HepG2 (cell line): ENCODE data around the gene MRPS10. TPM values are rescaled to one million over a fixed set of nuclear protein-coding genes. Genes with fewer than 3 reads are reported as not detected.

Experiments
- ATAC-seq: fragments of 200-7000 bp; cut with Tn5 transposase; 3 replicates; pipeline ENCODE4 v1.9.1; 2020; ENCODE audit warnings: mild to moderate bottlenecking, moderate library complexity
- BruUV-seq: library from RNA; stranded (reverse); fragments of 400-500 nt; replicated peaks from 2 replicates; lab custom pipeline; 2021; lab: Mats Ljungman, UMichigan
- CTCF ChIA-PET: fragments of 300-600 bp; formaldehyde crosslinking; extraction: SDS; loops from one replicate; lab custom pipeline; 2021; ENCODE audit warnings: low total read pairs, inconsistent platforms, low intra/inter-chr PET ratio; lab: Yijun Ruan, JAX
- POLR2A ChIA-PET: fragments of 350-600 bp; sonication (Branson Sonifier 250); formaldehyde crosslinking; loops from one replicate; lab custom pipeline; 2020; ENCODE audit warnings: antibody characterized with exemption, inconsistent platforms; lab: Yijun Ruan, JAX
- DNase-seq: peaks from one replicate; pipeline ENCODE4 v3.0.0-alpha.2; 2015; ENCODE audit warnings: low spot score
- FAIRE-seq: peaks from 3 replicates; lab custom pipeline; 2011; peaks lifted over from hg19 to GRCh38; lab: Jason Lieb, UNC
- H2AFZ ChIP-seq: one replicate; pipeline ENCODE4 v1.6.1; 2011; ENCODE audit warnings: low read length, inconsistent platforms
- H3K27ac ChIP-seq: fragments of 300-600 bp; 3 replicates; pipeline ENCODE4 v1.8.0; 2011; ENCODE audit warnings: mixed run types, mild to moderate bottlenecking, mixed read lengths, low read length, inconsistent platforms; ENCODE audit not compliant: insufficient read depth; ENCODE audit errors: extremely low read length
- H3K27me3 ChIP-seq, 2 experiments: fragments of 200-600 bp in 1 of 2; 2 replicates in 1 of 2; 3 replicates in 1 of 2; pipeline versions ENCODE4 v1.6.0 to v1.8.0; 2011; ENCODE audit warnings: low read length in 2 of 2, mild to moderate bottlenecking in 2 of 2, moderate library complexity in 2 of 2, inconsistent platforms in 1 of 2; ENCODE audit not compliant: insufficient read depth in 2 of 2, control insufficient read depth in 1 of 2
- H3K36me3 ChIP-seq, 2 experiments: fragments of 200-600 bp in 1 of 2; replicated peaks in 1 of 2; 2 replicates in 1 of 2; 3 replicates in 1 of 2; pipeline versions ENCODE4 v1.5.1 to v1.8.0; 2011; ENCODE audit warnings: low read length in 2 of 2, inconsistent platforms in 1 of 2; ENCODE audit not compliant: insufficient read depth in 2 of 2, control insufficient read depth in 1 of 2
- H3K4me1 ChIP-seq: 2 replicates; pipeline ENCODE4 v1.5.1; 2012; ENCODE audit warnings: low read length, inconsistent platforms; ENCODE audit not compliant: insufficient read depth
- H3K4me2 ChIP-seq: 2 replicates; pipeline ENCODE4 v1.6.0; 2011; ENCODE audit warnings: low read depth, low read length, inconsistent platforms
- H3K4me3 ChIP-seq, 3 experiments: fragments of 200-600 bp in 1 of 3; sonication (generic), shearing (Covaris generic) in 1 of 3; replicated peaks in 1 of 3; 2 replicates each; pipeline ENCODE4 v1.5.1; 2011 to 2016; ENCODE audit warnings: low read length in 3 of 3, inconsistent platforms in 2 of 3, low read depth in 2 of 3, mild to moderate bottlenecking in 2 of 3, control low read depth in 1 of 3, mixed read lengths in 1 of 3; ENCODE audit not compliant: insufficient read depth in 1 of 3
- H3K79me2 ChIP-seq: one replicate; pipeline ENCODE4 v1.6.1; 2011; ENCODE audit warnings: low read length, inconsistent platforms; ENCODE audit not compliant: insufficient read depth
- H3K9ac ChIP-seq: 2 replicates; pipeline ENCODE4 v1.6.0; 2011; ENCODE audit warnings: mild to moderate bottlenecking, low read depth, low read length, inconsistent platforms; ENCODE audit not compliant: insufficient read depth
- H3K9me3 ChIP-seq: 2 replicates; pipeline ENCODE4 v1.5.1; 2012; ENCODE audit warnings: mild to moderate bottlenecking, low read length
- H4K20me1 ChIP-seq: 2 replicates; pipeline ENCODE4 v1.6.0; 2011; ENCODE audit warnings: inconsistent platforms, mild to moderate bottlenecking, low read length, moderate library complexity; ENCODE audit not compliant: insufficient read depth
- AHDC1 ChIP-seq: sonication (generic); formaldehyde crosslinking; IDR thresholded peaks from 2 replicates; pipeline ENCODE4 v1.5.1; 2020; ENCODE audit warnings: mild to moderate bottlenecking, missing genetic modification reagents, borderline replicate concordance
- HIC2 ChIP-seq: sonication (generic); formaldehyde crosslinking; IDR thresholded peaks from 2 replicates; pipeline ENCODE4 v1.9.0; 2022; ENCODE audit warnings: low read depth, missing genetic modification reagents
- HNRNPUL1 ChIP-seq: fragments of 200-400 bp; formaldehyde crosslinking; IDR thresholded peaks from 2 replicates; pipeline ENCODE4 v1.6.1; 2017; ENCODE audit warnings: low read depth, mild to moderate bottlenecking, low read length, moderate library complexity
- KAT8 ChIP-seq: IDR thresholded peaks from 2 replicates; pipeline ENCODE4 v1.6.1; 2016; ENCODE audit warnings: missing genetic modification reagents, missing compliant biosample characterization
- MXD4 ChIP-seq: IDR thresholded peaks from 2 replicates; pipeline ENCODE4 v1.6.1; 2016; ENCODE audit warnings: mild to moderate bottlenecking, missing biosample characterization, missing genetic modification reagents
- NAIF1 ChIP-seq: sonication (generic); formaldehyde crosslinking; IDR thresholded peaks from 2 replicates; pipeline ENCODE4 v1.5.0; 2020; ENCODE audit warnings: mild to moderate bottlenecking, missing genetic modification reagents, borderline replicate concordance
- NFKB2 ChIP-seq: sonication (generic); formaldehyde crosslinking; IDR thresholded peaks from 2 replicates; pipeline ENCODE4 v1.4.0; 2020; ENCODE audit warnings: missing genetic modification reagents, borderline replicate concordance
- RELA ChIP-seq: sonication (generic); formaldehyde crosslinking; IDR thresholded peaks from 2 replicates; pipeline ENCODE4 v1.4.0; 2020; ENCODE audit warnings: missing genetic modification reagents
- RXRB ChIP-seq: IDR thresholded peaks from 2 replicates; pipeline ENCODE4 v1.6.1; 2016; ENCODE audit warnings: borderline replicate concordance, missing genetic modification reagents, missing compliant biosample characterization
- THAP9 ChIP-seq: sonication (generic); formaldehyde crosslinking; IDR thresholded peaks from 2 replicates; pipeline ENCODE4; 2020; ENCODE audit warnings: missing genetic modification reagents, mild to moderate bottlenecking, borderline replicate concordance
- ZBTB1 ChIP-seq: sonication (generic); formaldehyde crosslinking; IDR thresholded peaks from 2 replicates; pipeline ENCODE4 v1.4.0; 2020; ENCODE audit warnings: missing genetic modification reagents, borderline replicate concordance
- ZNF34 ChIP-seq: sonication (generic); formaldehyde crosslinking; IDR thresholded peaks from 2 replicates; pipeline ENCODE4 v1.4.0; 2020; ENCODE audit warnings: mild to moderate bottlenecking, missing genetic modification reagents, borderline replicate concordance
- ZNF850 ChIP-seq: sonication (generic); formaldehyde crosslinking; conservative IDR thresholded peaks from 2 replicates; pipeline ENCODE4 v1.9.0; 2021; ENCODE audit warnings: mild to moderate bottlenecking, missing genetic modification reagents
- WGBS: methylation state at CpG from one replicate; pipeline ENCODE4 v1.1.6; 2017; ENCODE audit warnings: low lambda C conversion rate; 5-methylcytosine and 5-hydroxymethylcytosine counted together
- in situ Hi-C: cut with HindIII; loops from 2 replicates; pipeline ENCODE4 v1.10.0; 2017; ENCODE audit warnings: low pct_unique_long_range_greater_than_20kb; ENCODE audit not compliant: extremely low pct_ligation_motif_present
- intact Hi-C: fragments of 100-400 bp; cut with micrococcal nuclease; formaldehyde crosslinking; loops from one replicate; pipeline ENCODE4 v1.10.0; 2022; ENCODE audit not compliant: unreplicated experiment
- polyA plus RNA-seq, 8 experiments: library from polyadenylated mRNA; depleted of rRNA in 3 of 8; stranded (reverse) in 7 of 8; unstranded in 1 of 8; fragments of >200 nt; fragmentation: Illumina TruSeq in 4 of 8; extraction: Trizol in 4 of 8; gene quantifications; 2 replicates each; pipeline versions ENCODE4 v1.2.1 to v1.2.3, GENCODE V29; 2011 to 2016; ENCODE audit warnings: low read depth in 4 of 8, missing spikeins in 1 of 8, mixed read lengths in 1 of 8; ENCODE audit not compliant: insufficient read depth in 1 of 8
- total RNA-seq, 5 experiments: library from RNA; depleted of rRNA; stranded (reverse); fragments of >200 nt; fragmentation: Illumina TruSeq; extraction: Trizol; gene quantifications; 2 replicates each; pipeline ENCODE4 v1.2.3, GENCODE V29; 2016; ENCODE audit warnings: low read depth in 1 of 5

MRPS10 gene
- total and polyA plus RNA-seq, 2 of the 13 experiments (the other 11 are each of a cell fraction or from before 2014, with no cell fraction given), result 31.7 to 54.6 TPM

- TF ChIP-seq ZNF34 (CRISPR knock-in tag), result no peak
- no peak for TF ChIP-seq ZNF850
Observed at GRCh38 chr6:42162384-42162783, 55.3 kb downstream of the MRPS10 start (continued).

GRCh38 chr6:42159431-42160024 lies 58.1 kb downstream of the MRPS10 start:
- no peak for DNase-seq
- BruUV-seq, result no TSS peak
- no peaks in the 10 kb centered on the region for H4K20me1 ChIP-seq
- in situ Hi-C loops, result no loop called here
- H3K9ac ChIP-seq, result no peak overlapping the region
- no peak overlapping the region for H3K4me2 ChIP-seq
- ChIA-PET CTCF (no interaction called here), POLR2A (no interaction called here)
- ATAC-seq, result no peak
- intact Hi-C loops, result loop anchor here (5.0 kb wide), 1 partner anchor 42 kb away; no protein-coding TSS in a partner anchor
- no peak overlapping the region for H3K27ac ChIP-seq
- WGBS, result 32% methylated on average over 4 of the region's 4 CpGs
- no peaks in the 10 kb centered on the region for H3K79me2 ChIP-seq
- FAIRE-seq, result no peak
- H3K9me3 ChIP-seq, result no peaks in the 10 kb centered on the region
- no peaks in the 10 kb centered on the region for H3K36me3 ChIP-seq
- H3K4me3 ChIP-seq, result no peak overlapping the region
- peaks cover 3 to 16% of the 10 kb centered on the region in 2 experiments; a peak in 3 of 5 replicates for H3K27me3 ChIP-seq
- no peak overlapping the region for H2AFZ ChIP-seq
- H3K4me1 ChIP-seq, result peaks cover 39% of the 10 kb centered on the region
- no peak for TF ChIP-seq RELA (CRISPR knock-in tag)
- TF ChIP-seq THAP9 (CRISPR knock-in tag), result no peak
- TF ChIP-seq NFKB2, result no peak
- TF ChIP-seq ZBTB1 (CRISPR knock-in tag), result no peak
- no peak for TF ChIP-seq NAIF1 (CRISPR knock-in tag)
- TF ChIP-seq HIC2 (CRISPR knock-in tag), result no peak
- TF ChIP-seq AHDC1 (CRISPR knock-in tag), result no peak
- TF ChIP-seq HNRNPUL1, result no peak
- TF ChIP-seq MXD4 (CRISPR knock-in tag), result no peak
- TF ChIP-seq RXRB (CRISPR knock-in tag), result no peak
- no peak for TF ChIP-seq KAT8 (CRISPR knock-in tag)
